Measurements from ENCODE around the gene ZNF415. TPM values are rescaled to one million over a fixed set of nuclear protein-coding genes. Genes with fewer than 3 reads are reported as not detected.

Gene ZNF415
- total and polyA plus RNA-seq, 5 donors from 2014 or later: 0.49 to 3.4 (median 1.1) TPM; not detected in 2

- H3K36me3 ChIP-seq (ENCODE audit: control insufficient read depth, insufficient read depth, low read length): peaks cover 11% of the 10 kb centered on the region
- peak overlapping the region; percentile 67 to 86 (median 77) for H3K27ac Mint-ChIP-seq
- peaks cover 40% of the 10 kb centered on the region for H3K36me3 Mint-ChIP-seq
These were observed 25.5 kb upstream of the ZNF415 start for GRCh38 chr19:53158119-53158656.

GRCh38 chr19:53157626-53158025 is 24.9 kb upstream of the ZNF415 start:
- peaks cover 0 to 33% (median 9%) of the 10 kb centered on the region in 4 donors for H3K4me1 Mint-ChIP-seq
- peak overlapping the region; percentile 64 to 79 (median 77) for H3K27ac Mint-ChIP-seq
- Histone ChIP-seq H3K27ac (ENCODE audit: insufficient read depth, low read length, poor library complexity, severe bottlenecking) (peak overlapping the region; percentile 51), H3K4me1 (ENCODE audit: control insufficient read depth, insufficient read depth, low read length, poor library complexity, severe bottlenecking) (peaks cover 16% of the 10 kb centered on the region), H3K9me3 (ENCODE audit: control insufficient read depth in 2 of 2, low read length in 2 of 2) (peaks cover 25 to 50% of the 10 kb centered on the region in 2 experiments), H3K36me3 (ENCODE audit: control insufficient read depth, insufficient read depth, low read length) (peaks cover 14% of the 10 kb centered on the region), H3K27me3 (ENCODE audit: control insufficient read depth, insufficient read depth, low read length) (no peaks in the 10 kb centered on the region), H3K4me3 (ENCODE audit: low read depth, low read length) (peak overlapping the region; percentile 47)
- peaks cover 2 to 55% (median 26%) of the 10 kb centered on the region in 7 donors for H3K9me3 Mint-ChIP-seq
- H3K36me3 Mint-ChIP-seq: peaks cover 44% of the 10 kb centered on the region
- no peak for DNase-seq
- no peak for ATAC-seq (ENCODE audit: low read depth in 2 of 2)
- H3K27me3 Mint-ChIP-seq: no peaks in the 10 kb centered on the region
- H3K4me3 Mint-ChIP-seq: peak overlapping the region; percentile 86 to 92 (median 88)

More at GRCh38 chr19:53158119-53158656, 25.5 kb upstream of the ZNF415 start:
- Mint-ChIP-seq H3K4me1 (peaks cover 0 to 33% (median 9%) of the 10 kb centered on the region in 4 donors), H3K4me3 (peak overlapping the region; percentile 86 to 92 (median 88)), H3K9me3 (peaks cover 2 to 57% (median 23%) of the 10 kb centered on the region in 7 donors), H3K27me3 (no peaks in the 10 kb centered on the region)
- H3K4me3 ChIP-seq (ENCODE audit: low read depth, low read length): peak overlapping the region; percentile 47
- peak overlapping the region; percentile 51 for H3K27ac ChIP-seq (ENCODE audit: insufficient read depth, low read length, poor library complexity, severe bottlenecking)
- DNase-seq: peak in 2 of 3 donors; percentile 11 to 37
- peaks cover 22 to 51% of the 10 kb centered on the region in 2 experiments for H3K9me3 ChIP-seq (ENCODE audit: control insufficient read depth in 2 of 2, low read length in 2 of 2)
- H3K4me1 ChIP-seq (ENCODE audit: control insufficient read depth, insufficient read depth, low read length, poor library complexity, severe bottlenecking): peaks cover 16% of the 10 kb centered on the region
- peak in 1 of 2 donors; percentile 18 for ATAC-seq (ENCODE audit: low read depth in 2 of 2)
- H3K27me3 ChIP-seq (ENCODE audit: control insufficient read depth, insufficient read depth, low read length): no peaks in the 10 kb centered on the region

- Mint-ChIP-seq H3K4me3 (peak overlapping the region; percentile 86 to 92 (median 88)), H3K4me1 (peaks cover 0 to 33% (median 9%) of the 10 kb centered on the region in 4 donors), H3K27ac (peak overlapping the region in 2 of 3 donors; percentile 44 to 64), H3K36me3 (peaks cover 44% of the 10 kb centered on the region), H3K9me3 (peaks cover 2 to 55% (median 28%) of the 10 kb centered on the region in 7 donors), H3K27me3 (no peaks in the 10 kb centered on the region)
- ATAC-seq (ENCODE audit: low read depth in 2 of 2): no peak
- Histone ChIP-seq H3K27ac (ENCODE audit: insufficient read depth, low read length, poor library complexity, severe bottlenecking) (no peak overlapping the region), H3K9me3 (ENCODE audit: control insufficient read depth in 2 of 2, low read length in 2 of 2) (peaks cover 27 to 45% of the 10 kb centered on the region in 2 experiments), H3K27me3 (ENCODE audit: control insufficient read depth, insufficient read depth, low read length) (no peaks in the 10 kb centered on the region), H3K36me3 (ENCODE audit: control insufficient read depth, insufficient read depth, low read length) (peaks cover 14% of the 10 kb centered on the region), H3K4me3 (ENCODE audit: low read depth, low read length) (no peak overlapping the region), H3K4me1 (ENCODE audit: control insufficient read depth, insufficient read depth, low read length, poor library complexity, severe bottlenecking) (peaks cover 16% of the 10 kb centered on the region)
- DNase-seq: no peak
These were observed 24.1 kb upstream of the ZNF415 start for GRCh38 chr19:53156850-53157249.

- ATAC-seq (ENCODE audit: low read depth in 2 of 2) (no peak), DNase-seq (no peak)
- Mint-ChIP-seq H3K4me1 (peaks cover 0 to 4% (median 0%) of the 10 kb centered on the region in 4 donors), H3K36me3 (peaks cover 74% of the 10 kb centered on the region), H3K4me3 (no peak overlapping the region), H3K9me3 (peaks cover 0 to 80% (median 36%) of the 10 kb centered on the region in 7 donors), H3K27ac (no peak overlapping the region), H3K27me3 (no peaks in the 10 kb centered on the region)
- Histone ChIP-seq H3K9me3 (ENCODE audit: control insufficient read depth in 2 of 2, low read length in 2 of 2) (peaks cover 51 to 75% of the 10 kb centered on the region in 2 experiments), H3K4me3 (ENCODE audit: low read depth, low read length) (no peak overlapping the region), H3K27me3 (ENCODE audit: control insufficient read depth, insufficient read depth, low read length) (no peaks in the 10 kb centered on the region), H3K4me1 (ENCODE audit: control insufficient read depth, insufficient read depth, low read length, poor library complexity, severe bottlenecking) (no peaks in the 10 kb centered on the region), H3K27ac (ENCODE audit: insufficient read depth, low read length, poor library complexity, severe bottlenecking) (no peak overlapping the region), H3K36me3 (ENCODE audit: control insufficient read depth, insufficient read depth, low read length) (peaks cover 65% of the 10 kb centered on the region)
These were observed 14.9 kb upstream of the ZNF415 start for GRCh38 chr19:53147645-53148044.

GRCh38 chr19:53140351-53140750 is 7.6 kb upstream of the ZNF415 start:
- Histone ChIP-seq H3K4me1 (ENCODE audit: control insufficient read depth, insufficient read depth, low read length, poor library complexity, severe bottlenecking) (no peaks in the 10 kb centered on the region), H3K36me3 (ENCODE audit: control insufficient read depth, insufficient read depth, low read length) (peaks cover 26% of the 10 kb centered on the region), H3K27ac (ENCODE audit: insufficient read depth, low read length, poor library complexity, severe bottlenecking) (no peak overlapping the region), H3K4me3 (ENCODE audit: low read depth, low read length) (no peak overlapping the region), H3K27me3 (ENCODE audit: control insufficient read depth, insufficient read depth, low read length) (no peaks in the 10 kb centered on the region), H3K9me3 (ENCODE audit: control insufficient read depth in 2 of 2, low read length in 2 of 2) (peaks cover 72 to 79% of the 10 kb centered on the region in 2 experiments)
- H3K9me3 Mint-ChIP-seq: peaks cover 3 to 85% (median 40%) of the 10 kb centered on the region in 7 donors
- peaks cover 0 to 4% (median 0%) of the 10 kb centered on the region in 4 donors for H3K4me1 Mint-ChIP-seq
- H3K27ac Mint-ChIP-seq: no peak overlapping the region
- DNase-seq (no peak), ATAC-seq (ENCODE audit: low read depth in 2 of 2) (no peak)
- no peak overlapping the region for H3K4me3 Mint-ChIP-seq
- H3K27me3 Mint-ChIP-seq: no peaks in the 10 kb centered on the region
- peaks cover 33% of the 10 kb centered on the region for H3K36me3 Mint-ChIP-seq

GRCh38 chr19:53136432-53136831 is 3.7 kb upstream of the ZNF415 start:
- Mint-ChIP-seq H3K9me3 (peaks cover 4 to 72% (median 29%) of the 10 kb centered on the region in 7 donors), H3K36me3 (peaks cover 12% of the 10 kb centered on the region)
- peaks cover 65 to 76% of the 10 kb centered on the region in 2 experiments for H3K9me3 ChIP-seq (ENCODE audit: control insufficient read depth in 2 of 2, low read length in 2 of 2)

GRCh38 chr19:53131727-53132126 is 983 bp downstream of the ZNF415 start:
- Histone ChIP-seq H3K4me3 (ENCODE audit: low read depth, low read length) (peak overlapping the region; percentile 43), H3K9me3 (ENCODE audit: control insufficient read depth in 2 of 2, low read length in 2 of 2) (peaks cover 29 to 31% of the 10 kb centered on the region in 2 experiments), H3K4me1 (ENCODE audit: control insufficient read depth, insufficient read depth, low read length, poor library complexity, severe bottlenecking) (no peaks in the 10 kb centered on the region), H3K36me3 (ENCODE audit: control insufficient read depth, insufficient read depth, low read length) (no peaks in the 10 kb centered on the region), H3K27me3 (ENCODE audit: control insufficient read depth, insufficient read depth, low read length) (no peaks in the 10 kb centered on the region), H3K27ac (ENCODE audit: insufficient read depth, low read length, poor library complexity, severe bottlenecking) (no peak overlapping the region)
- H3K36me3 Mint-ChIP-seq: peaks cover 22% of the 10 kb centered on the region
- peaks cover 0 to 29% (median 2%) of the 10 kb centered on the region in 4 donors for H3K4me1 Mint-ChIP-seq
- DNase-seq (no peak), ATAC-seq (ENCODE audit: low read depth in 2 of 2) (no peak)
- H3K9me3 Mint-ChIP-seq: peaks cover 3 to 42% (median 15%) of the 10 kb centered on the region in 7 donors
- H3K4me3 Mint-ChIP-seq: peak overlapping the region; percentile 58 to 89 (median 80)
- H3K27ac Mint-ChIP-seq: peak overlapping the region in 2 of 3 donors; percentile 12 to 39
- no peaks in the 10 kb centered on the region for H3K27me3 Mint-ChIP-seq

More at GRCh38 chr19:53136432-53136831, 3.7 kb upstream of the ZNF415 start:
- H3K4me3 ChIP-seq (ENCODE audit: low read depth, low read length): no peak overlapping the region
- H3K27ac ChIP-seq (ENCODE audit: insufficient read depth, low read length, poor library complexity, severe bottlenecking): no peak overlapping the region
- ATAC-seq (ENCODE audit: low read depth in 2 of 2) (no peak), DNase-seq (no peak)
- no peaks in the 10 kb centered on the region for H3K4me1 ChIP-seq (ENCODE audit: control insufficient read depth, insufficient read depth, low read length, poor library complexity, severe bottlenecking)
- Mint-ChIP-seq H3K27me3 (no peaks in the 10 kb centered on the region), H3K27ac (no peak overlapping the region), H3K4me3 (no peak overlapping the region), H3K4me1 (peaks cover 0 to 15% (median 2%) of the 10 kb centered on the region in 4 donors)
- H3K36me3 ChIP-seq (ENCODE audit: control insufficient read depth, insufficient read depth, low read length): peaks cover under 1% of the 10 kb centered on the region
- no peaks in the 10 kb centered on the region for H3K27me3 ChIP-seq (ENCODE audit: control insufficient read depth, insufficient read depth, low read length)

Data from CD4-positive, CD25-positive, alpha-beta regulatory T cell (primary cell).